ENCODE results near the gene GLRA2. TPM values are rescaled to one million over a fixed set of nuclear protein-coding genes. Genes with fewer than 3 reads are reported as not detected.

The GLRA2 gene
- total RNA-seq, 4 donors from 2014 or later: 0.48 TPM; not detected in 3

DNA sequence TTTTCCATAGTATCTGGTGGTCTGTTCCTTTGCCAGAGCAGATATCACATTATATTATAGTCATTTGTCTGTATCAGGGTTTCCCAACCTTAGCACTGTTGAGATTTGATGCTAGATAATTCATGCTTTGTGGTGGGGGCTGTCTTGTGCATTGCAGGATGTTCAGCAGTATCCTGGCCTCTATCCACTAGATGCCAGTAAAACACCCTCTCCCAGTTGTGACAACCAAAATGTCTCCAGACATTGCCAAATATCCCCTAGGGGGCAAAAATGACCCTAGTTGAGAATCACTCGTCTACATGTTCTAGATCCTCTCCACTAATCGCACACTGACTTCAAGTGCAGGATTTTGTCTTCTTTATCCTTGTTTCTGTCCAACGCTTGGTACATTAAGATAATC, 182.8 kb downstream of the GLRA2 start:
- Histone ChIP-seq H3K27me3 (no peaks in the 10 kb centered on the region), H3K27ac (no peak overlapping the region), H3K4me1 (no peaks in the 10 kb centered on the region), H3K4me3 (no peak overlapping the region), H3K36me3 (no peaks in the 10 kb centered on the region), H3K9me3 (no peaks in the 10 kb centered on the region)
- intact Hi-C loops (cut with DNase I; ENCODE audit: low total_unique reads): no loop called here
- no peak for DNase-seq
- TF ChIP-seq, protein P1, sequence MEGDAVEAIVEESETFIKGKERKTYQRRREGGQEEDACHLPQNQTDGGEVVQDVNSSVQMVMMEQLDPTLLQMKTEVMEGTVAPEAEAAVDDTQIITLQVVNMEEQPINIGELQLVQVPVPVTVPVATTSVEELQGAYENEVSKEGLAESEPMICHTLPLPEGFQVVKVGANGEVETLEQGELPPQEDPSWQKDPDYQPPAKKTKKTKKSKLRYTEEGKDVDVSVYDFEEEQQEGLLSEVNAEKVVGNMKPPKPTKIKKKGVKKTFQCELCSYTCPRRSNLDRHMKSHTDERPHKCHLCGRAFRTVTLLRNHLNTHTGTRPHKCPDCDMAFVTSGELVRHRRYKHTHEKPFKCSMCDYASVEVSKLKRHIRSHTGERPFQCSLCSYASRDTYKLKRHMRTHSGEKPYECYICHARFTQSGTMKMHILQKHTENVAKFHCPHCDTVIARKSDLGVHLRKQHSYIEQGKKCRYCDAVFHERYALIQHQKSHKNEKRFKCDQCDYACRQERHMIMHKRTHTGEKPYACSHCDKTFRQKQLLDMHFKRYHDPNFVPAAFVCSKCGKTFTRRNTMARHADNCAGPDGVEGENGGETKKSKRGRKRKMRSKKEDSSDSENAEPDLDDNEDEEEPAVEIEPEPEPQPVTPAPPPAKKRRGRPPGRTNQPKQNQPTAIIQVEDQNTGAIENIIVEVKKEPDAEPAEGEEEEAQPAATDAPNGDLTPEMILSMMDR (IDR thresholded peaks at IDR 0.05): no peak
- no peak for TF ChIP-seq POLR2A (IDR thresholded peaks at IDR 0.05)

DNA sequence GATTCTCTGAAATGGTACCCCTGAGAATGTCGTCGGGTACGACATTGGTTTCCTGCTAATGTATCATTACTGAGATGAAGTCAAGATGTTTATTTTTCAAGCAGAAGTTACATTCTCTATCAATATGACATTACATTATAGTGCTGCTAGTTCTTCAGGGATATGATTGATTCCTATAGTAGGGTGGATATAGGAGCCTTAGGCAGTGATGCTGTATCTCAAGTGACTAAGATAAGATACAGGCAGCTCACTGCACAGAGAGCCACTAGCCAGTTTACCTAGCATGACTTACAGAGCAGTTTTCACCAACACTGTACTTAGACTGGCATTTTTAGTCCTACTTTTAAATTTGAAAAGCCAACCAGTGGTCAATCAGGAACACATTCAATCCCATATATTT, 188.6 kb downstream of the GLRA2 start:
- TF ChIP-seq POLR2A (IDR thresholded peaks at IDR 0.05): no peak
- TF ChIP-seq, protein P1 (IDR thresholded peaks at IDR 0.05): no peak
- Histone ChIP-seq H3K4me3 (no peak overlapping the region), H3K4me1 (no peaks in the 10 kb centered on the region), H3K27me3 (no peaks in the 10 kb centered on the region), H3K36me3 (no peaks in the 10 kb centered on the region), H3K9me3 (no peaks in the 10 kb centered on the region), H3K27ac (no peak overlapping the region)
- intact Hi-C loops (cut with DNase I; ENCODE audit: low total_unique reads): no loop called here
- DNase-seq: no peak

DNA sequence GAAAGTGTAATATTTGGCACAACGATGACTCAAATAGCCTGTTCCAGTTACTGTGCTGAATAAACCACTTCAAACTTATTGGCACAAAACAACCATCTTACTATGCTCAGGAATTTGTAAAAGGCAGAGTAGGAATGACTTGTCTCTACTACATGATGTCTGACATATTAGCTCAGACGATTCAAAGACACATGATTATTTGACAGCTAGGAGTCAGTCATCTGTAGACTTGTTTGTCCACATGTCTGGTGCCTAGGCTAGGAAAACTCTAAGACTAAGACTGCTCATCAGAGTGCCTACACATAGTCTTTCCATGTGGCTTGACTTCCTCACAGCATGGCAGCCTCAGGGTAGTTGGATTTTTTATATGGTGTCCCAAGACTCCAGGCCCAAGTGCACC, 189.1 kb downstream of the GLRA2 start:
- Histone ChIP-seq H3K36me3 (no peaks in the 10 kb centered on the region), H3K4me1 (no peaks in the 10 kb centered on the region), H3K27ac (no peak overlapping the region), H3K4me3 (no peak overlapping the region), H3K27me3 (no peaks in the 10 kb centered on the region), H3K9me3 (no peaks in the 10 kb centered on the region)
- intact Hi-C loops (cut with DNase I; ENCODE audit: low total_unique reads): no loop called here
- DNase-seq: no peak
- TF ChIP-seq POLR2A (IDR thresholded peaks at IDR 0.05): no peak
- TF ChIP-seq, protein P1 (IDR thresholded peaks at IDR 0.05): no peak

DNA sequence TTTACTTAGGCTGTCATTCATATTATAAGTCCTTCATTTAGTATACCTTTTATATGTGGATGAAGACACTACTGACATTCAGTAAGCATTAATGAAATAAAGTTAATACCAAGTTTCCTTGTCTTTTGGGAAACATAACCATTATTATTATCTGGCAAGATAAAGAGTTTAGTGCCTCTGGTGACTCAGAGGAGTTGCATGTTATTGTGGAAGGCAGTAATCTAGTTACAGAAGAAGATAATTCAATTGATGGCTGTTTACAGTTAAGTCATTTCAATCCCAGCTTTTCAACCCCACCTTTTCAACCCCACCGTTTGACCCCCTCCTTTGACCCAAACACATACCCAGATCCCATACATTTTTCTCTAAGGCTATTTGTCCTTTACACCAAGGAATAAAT, 199.7 kb downstream of the GLRA2 start:
- no peak overlapping the region for H3K4me3 ChIP-seq
- DNase-seq: no peak
- no peaks in the 10 kb centered on the region for H3K9me3 ChIP-seq
- no peaks in the 10 kb centered on the region for H3K4me1 ChIP-seq
- H3K27me3 ChIP-seq: no peaks in the 10 kb centered on the region
- H3K27ac ChIP-seq: no peak overlapping the region
- H3K36me3 ChIP-seq: no peaks in the 10 kb centered on the region
- no peak for TF ChIP-seq POLR2A (IDR thresholded peaks at IDR 0.05)
- TF ChIP-seq, protein P1 (IDR thresholded peaks at IDR 0.05): no peak
- intact Hi-C loops (cut with DNase I; ENCODE audit: low total_unique reads): no loop called here

DNA sequence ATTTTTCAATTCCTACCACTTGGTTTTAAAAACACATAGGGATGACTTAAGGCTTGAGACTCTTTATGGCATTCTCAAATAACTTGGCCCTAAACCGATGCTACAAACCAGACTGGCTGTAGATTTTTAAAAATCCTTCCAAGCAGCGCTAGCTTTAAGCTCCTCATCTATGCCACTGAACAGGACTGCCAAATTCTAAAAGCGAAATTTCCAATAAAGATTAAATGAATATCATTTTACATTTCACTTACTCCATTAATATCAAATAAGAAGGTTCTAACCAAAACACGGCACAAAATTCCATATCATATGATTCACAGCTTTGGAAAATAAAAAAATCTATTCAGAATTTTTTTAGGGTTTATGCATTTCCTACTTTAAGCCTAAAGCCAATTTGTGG, 209.3 kb downstream of the GLRA2 start:
- H3K4me1 ChIP-seq: no peaks in the 10 kb centered on the region
- no peak overlapping the region for H3K4me3 ChIP-seq
- TF ChIP-seq POLR2A (IDR thresholded peaks at IDR 0.05): no peak
- TF ChIP-seq, protein P1 (IDR thresholded peaks at IDR 0.05): no peak
- no peaks in the 10 kb centered on the region for H3K36me3 ChIP-seq
- no peak overlapping the region for H3K27ac ChIP-seq
- no peaks in the 10 kb centered on the region for H3K27me3 ChIP-seq
- intact Hi-C loops (cut with DNase I; ENCODE audit: low total_unique reads): no loop called here
- H3K9me3 ChIP-seq: no peaks in the 10 kb centered on the region
- no peak for DNase-seq
